Panc1 (cell line): ENCODE measurements around the gene MEOX2. TPM values are rescaled to one million over a fixed set of nuclear protein-coding genes. Genes with fewer than 3 reads are reported as not detected.

Experiments used
- ATAC-seq: fragments of 200-7000 bp; cut with Tn5 transposase; 2 replicates; pipeline ENCODE4 v1.9.1; 2020; ENCODE audit warnings: mild to moderate bottlenecking, moderate library complexity
- BruUV-seq: library from RNA; stranded (reverse); fragments of 400-500 nt; replicated peaks from 2 replicates; lab custom pipeline; 2021; lab: Mats Ljungman, UMichigan
- CTCF ChIA-PET: fragments of 300-600 bp; sonication (Branson Sonifier 250); formaldehyde crosslinking; loops from one replicate; lab custom pipeline; 2022; ENCODE audit warnings: antibody characterized with exemption; lab: Charles Lee
- POLR2A ChIA-PET: fragments of 300-600 bp; sonication (Branson Sonifier 250); formaldehyde crosslinking; loops from one replicate; lab custom pipeline; 2022; ENCODE audit warnings: antibody characterized with exemption; lab: Charles Lee
- DNase-seq: peaks from one replicate; pipeline ENCODE4 v3.0.0-alpha.2; 2010; ENCODE audit warnings: low read depth, low spot score
- H3K27ac ChIP-seq: 2 replicates; pipeline ENCODE4 v1.5.1; 2011; ENCODE audit warnings: mild to moderate bottlenecking, low read length, inconsistent platforms
- H3K27me3 ChIP-seq: fragments of 200-500 bp; sonication (Bioruptor generic); 2 replicates; pipeline ENCODE4 v1.6.0; 2014; ENCODE audit warnings: low read length, inconsistent platforms; ENCODE audit not compliant: control insufficient read depth, insufficient read depth
- H3K36me3 ChIP-seq: fragments of 200-500 bp; sonication (Bioruptor generic); 2 replicates; pipeline ENCODE4 v1.5.1; 2014; ENCODE audit warnings: inconsistent platforms, mild to moderate bottlenecking, low read length, moderate library complexity; ENCODE audit not compliant: control insufficient read depth, insufficient read depth
- H3K4me1 ChIP-seq: 2 replicates; pipeline ENCODE4 v1.5.1; 2011; ENCODE audit warnings: inconsistent platforms, mild to moderate bottlenecking, low read length, moderate library complexity; ENCODE audit not compliant: control insufficient read depth, insufficient read depth
- H3K4me3 ChIP-seq, 2 experiments: 2 replicates each; pipeline ENCODE4 v1.5.1; 2011 to 2012; ENCODE audit warnings: low read depth in 2 of 2, low read length in 2 of 2, mild to moderate bottlenecking in 2 of 2, inconsistent platforms in 1 of 2, moderate library complexity in 1 of 2
- H3K9me3 ChIP-seq: fragments of 200-500 bp; sonication (Bioruptor generic); 2 replicates; pipeline ENCODE4 v1.5.1; 2014; ENCODE audit warnings: low read depth, mild to moderate bottlenecking, inconsistent platforms, low read length, moderate library complexity; ENCODE audit not compliant: control insufficient read depth, insufficient read depth
- CTCF ChIP-seq: fragments of 450-650 bp; IDR thresholded peaks from 2 replicates; pipeline ENCODE4 v1.5.1; 2017; ENCODE audit warnings: mild to moderate bottlenecking
- POLR2AphosphoS5 ChIP-seq: IDR thresholded peaks from 2 replicates; pipeline ENCODE4 v1.6.1; 2012; ENCODE audit warnings: mild to moderate bottlenecking, low read depth, low read length, moderate library complexity
- SIN3A ChIP-seq: IDR thresholded peaks from 2 replicates; pipeline ENCODE4 v1.6.1; 2012; ENCODE audit warnings: low read depth, mild to moderate bottlenecking, low read length, moderate library complexity, borderline replicate concordance; ENCODE audit not compliant: insufficient read depth
- TCF7L2 ChIP-seq: IDR thresholded peaks from 2 replicates; pipeline ENCODE4 v1.6.1; 2011; ENCODE audit warnings: mild to moderate bottlenecking, low read depth, low read length, inconsistent platforms
- in situ Hi-C: cut with HindIII; loops from 2 replicates; pipeline ENCODE4 v1.10.0; 2016; ENCODE audit warnings: low sequenced_read_pairs, low pct_unique_long_range_greater_than_20kb
- intact Hi-C: fragments of 100-400 bp; cut with micrococcal nuclease; formaldehyde crosslinking; loops from one replicate; pipeline ENCODE4 v1.10.0; 2022; ENCODE audit not compliant: unreplicated experiment
- total RNA-seq: library from RNA; stranded (reverse); gene quantifications from one replicate; pipeline ENCODE4 v1.2.1, GENCODE V29; 2021; ENCODE audit not compliant: unreplicated experiment
- TF ChIP-seq, protein P1 (sequence below), 2 experiments: IDR thresholded peaks; 2 replicates each; pipeline ENCODE4 v1.6.1; 2011 to 2012; ENCODE audit warnings: low read depth in 2 of 2, control low read depth in 1 of 2, low read length in 1 of 2, mild to moderate bottlenecking in 1 of 2, moderate library complexity in 1 of 2; ENCODE audit not compliant: insufficient read depth in 1 of 2

Gene MEOX2
- total RNA-seq, 1 experiment from 2014 or later, result not detected

DNA sequence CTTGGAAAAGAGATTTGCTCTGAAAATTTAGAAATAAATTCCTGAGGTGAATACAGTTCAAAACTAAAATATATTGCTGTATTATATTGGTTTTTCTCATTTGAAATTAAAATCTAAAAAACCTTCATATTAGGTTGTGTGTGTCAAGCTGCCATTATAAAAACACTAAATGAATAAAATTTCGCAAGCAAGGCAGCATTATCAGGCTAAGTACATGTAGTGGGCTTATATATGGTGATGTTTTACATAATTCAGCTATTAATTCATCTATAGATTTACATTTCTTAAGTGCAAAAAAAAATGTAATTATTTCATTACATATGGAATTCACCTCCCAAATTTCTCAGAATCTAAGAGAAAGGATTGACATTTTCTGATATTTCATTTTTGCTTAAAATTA, 5.3 kb downstream of the MEOX2 start:
- ChIA-PET POLR2A (no interaction called here), CTCF (no interaction called here)
- no peaks in the 10 kb centered on the region for H3K36me3 ChIP-seq
- H3K27me3 ChIP-seq, result peaks cover 17% of the 10 kb centered on the region
- no peak overlapping the region for H3K4me3 ChIP-seq
- no peak for ATAC-seq
- H3K27ac ChIP-seq, result no peak overlapping the region
- intact Hi-C loops (no loop called here), in situ Hi-C loops (no loop called here)
- no peak for DNase-seq
- BruUV-seq, result no TSS peak
- TF ChIP-seq, protein P1, sequence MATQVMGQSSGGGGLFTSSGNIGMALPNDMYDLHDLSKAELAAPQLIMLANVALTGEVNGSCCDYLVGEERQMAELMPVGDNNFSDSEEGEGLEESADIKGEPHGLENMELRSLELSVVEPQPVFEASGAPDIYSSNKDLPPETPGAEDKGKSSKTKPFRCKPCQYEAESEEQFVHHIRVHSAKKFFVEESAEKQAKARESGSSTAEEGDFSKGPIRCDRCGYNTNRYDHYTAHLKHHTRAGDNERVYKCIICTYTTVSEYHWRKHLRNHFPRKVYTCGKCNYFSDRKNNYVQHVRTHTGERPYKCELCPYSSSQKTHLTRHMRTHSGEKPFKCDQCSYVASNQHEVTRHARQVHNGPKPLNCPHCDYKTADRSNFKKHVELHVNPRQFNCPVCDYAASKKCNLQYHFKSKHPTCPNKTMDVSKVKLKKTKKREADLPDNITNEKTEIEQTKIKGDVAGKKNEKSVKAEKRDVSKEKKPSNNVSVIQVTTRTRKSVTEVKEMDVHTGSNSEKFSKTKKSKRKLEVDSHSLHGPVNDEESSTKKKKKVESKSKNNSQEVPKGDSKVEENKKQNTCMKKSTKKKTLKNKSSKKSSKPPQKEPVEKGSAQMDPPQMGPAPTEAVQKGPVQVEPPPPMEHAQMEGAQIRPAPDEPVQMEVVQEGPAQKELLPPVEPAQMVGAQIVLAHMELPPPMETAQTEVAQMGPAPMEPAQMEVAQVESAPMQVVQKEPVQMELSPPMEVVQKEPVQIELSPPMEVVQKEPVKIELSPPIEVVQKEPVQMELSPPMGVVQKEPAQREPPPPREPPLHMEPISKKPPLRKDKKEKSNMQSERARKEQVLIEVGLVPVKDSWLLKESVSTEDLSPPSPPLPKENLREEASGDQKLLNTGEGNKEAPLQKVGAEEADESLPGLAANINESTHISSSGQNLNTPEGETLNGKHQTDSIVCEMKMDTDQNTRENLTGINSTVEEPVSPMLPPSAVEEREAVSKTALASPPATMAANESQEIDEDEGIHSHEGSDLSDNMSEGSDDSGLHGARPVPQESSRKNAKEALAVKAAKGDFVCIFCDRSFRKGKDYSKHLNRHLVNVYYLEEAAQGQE (IDR thresholded peaks at IDR 0.05; ENCODE audit: insufficient read depth in 1 of 2, low read depth in 2 of 2, low read length in 1 of 2), result no peak
- no peak for TF ChIP-seq TCF7L2
- H3K9me3 ChIP-seq, result no peaks in the 10 kb centered on the region
- peaks cover 9% of the 10 kb centered on the region for H3K4me1 ChIP-seq

DNA sequence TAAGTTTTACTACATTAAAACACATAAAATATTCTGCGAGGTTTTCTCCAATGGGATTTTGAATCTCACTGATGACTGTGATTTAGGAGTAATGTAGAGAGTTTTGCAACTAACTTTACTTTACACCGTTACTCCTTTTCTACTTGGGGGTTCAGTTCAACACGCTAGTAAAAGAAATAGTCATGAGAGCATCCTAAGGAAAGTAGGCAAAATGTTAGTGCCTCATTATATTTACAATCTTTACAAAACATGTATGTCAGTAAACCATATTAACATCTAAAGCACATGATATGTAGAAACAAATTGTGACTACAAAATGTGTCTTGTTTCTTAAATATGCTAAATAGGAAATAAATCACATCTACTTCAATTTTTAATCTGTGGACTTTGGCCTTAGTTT, 6.0 kb downstream of the MEOX2 start:
- ChIA-PET CTCF (no interaction called here), POLR2A (no interaction called here)
- in situ Hi-C loops (no loop called here), intact Hi-C loops (no loop called here)
- no TSS peak for BruUV-seq
- Histone ChIP-seq H3K4me1 (peaks cover 3% of the 10 kb centered on the region; the same call in 1 of the 2 replicates), H3K27me3 (peaks cover 17% of the 10 kb centered on the region), H3K4me3 (no peak overlapping the region), H3K36me3 (no peaks in the 10 kb centered on the region), H3K27ac (no peak overlapping the region), H3K9me3 (no peaks in the 10 kb centered on the region)
- no peak for ATAC-seq
- TF ChIP-seq CTCF, result no peak
- TF ChIP-seq, protein P1 (IDR thresholded peaks at IDR 0.05; ENCODE audit: insufficient read depth in 1 of 2, low read depth in 2 of 2, low read length in 1 of 2), result no peak
- no peak for TF ChIP-seq TCF7L2
- TF ChIP-seq SIN3A, result no peak
- no peak for TF ChIP-seq POLR2AphosphoS5
- no peak for DNase-seq
